DMS53 treated with DMSO at 0.1 percent for 48 hours (cell line): Measurements from ENCODE around the gene LASP1.

Source experiments
- DNase-seq: peaks from one replicate; lab custom pipeline; 2025; ENCODE audit not compliant: unreplicated experiment; lab: John Stamatoyannopoulos, UW

LASP1 gene

DNA sequence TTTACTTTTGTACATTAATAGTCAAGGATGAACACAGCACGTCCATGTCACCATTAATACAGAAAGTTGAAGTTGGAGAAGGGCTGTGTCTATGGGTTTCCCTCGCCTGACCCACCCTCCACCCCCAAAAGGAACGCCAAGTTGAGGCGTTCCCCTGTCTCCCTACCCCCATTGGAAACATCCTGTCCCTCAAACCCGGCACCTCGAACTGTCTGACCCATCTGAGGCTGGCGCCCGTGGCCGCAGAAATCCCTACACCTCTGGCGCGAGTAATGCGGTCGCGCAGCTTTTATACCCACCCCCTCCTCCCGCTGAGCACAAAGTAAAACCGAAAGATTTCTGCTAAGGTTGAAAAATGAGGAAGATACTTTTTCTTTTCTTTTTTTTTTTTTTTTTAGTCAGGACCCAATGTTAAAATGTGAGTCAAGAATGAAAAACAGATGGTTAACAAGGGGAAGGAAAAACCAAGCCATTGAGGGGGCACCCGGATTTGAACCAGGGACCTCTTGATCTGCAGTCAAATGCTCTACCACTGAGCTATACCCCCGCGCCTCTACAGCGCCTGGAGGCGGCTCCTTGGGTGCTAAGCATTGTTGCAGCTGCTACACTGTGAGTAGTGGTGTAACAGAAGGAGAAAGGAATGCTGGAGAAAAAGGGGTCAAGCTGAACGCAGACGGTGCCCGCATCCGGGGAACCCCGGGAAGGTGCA, 887 bp upstream of the LASP1 start:
- DNase-seq, result peak; percentile 60

DNA sequence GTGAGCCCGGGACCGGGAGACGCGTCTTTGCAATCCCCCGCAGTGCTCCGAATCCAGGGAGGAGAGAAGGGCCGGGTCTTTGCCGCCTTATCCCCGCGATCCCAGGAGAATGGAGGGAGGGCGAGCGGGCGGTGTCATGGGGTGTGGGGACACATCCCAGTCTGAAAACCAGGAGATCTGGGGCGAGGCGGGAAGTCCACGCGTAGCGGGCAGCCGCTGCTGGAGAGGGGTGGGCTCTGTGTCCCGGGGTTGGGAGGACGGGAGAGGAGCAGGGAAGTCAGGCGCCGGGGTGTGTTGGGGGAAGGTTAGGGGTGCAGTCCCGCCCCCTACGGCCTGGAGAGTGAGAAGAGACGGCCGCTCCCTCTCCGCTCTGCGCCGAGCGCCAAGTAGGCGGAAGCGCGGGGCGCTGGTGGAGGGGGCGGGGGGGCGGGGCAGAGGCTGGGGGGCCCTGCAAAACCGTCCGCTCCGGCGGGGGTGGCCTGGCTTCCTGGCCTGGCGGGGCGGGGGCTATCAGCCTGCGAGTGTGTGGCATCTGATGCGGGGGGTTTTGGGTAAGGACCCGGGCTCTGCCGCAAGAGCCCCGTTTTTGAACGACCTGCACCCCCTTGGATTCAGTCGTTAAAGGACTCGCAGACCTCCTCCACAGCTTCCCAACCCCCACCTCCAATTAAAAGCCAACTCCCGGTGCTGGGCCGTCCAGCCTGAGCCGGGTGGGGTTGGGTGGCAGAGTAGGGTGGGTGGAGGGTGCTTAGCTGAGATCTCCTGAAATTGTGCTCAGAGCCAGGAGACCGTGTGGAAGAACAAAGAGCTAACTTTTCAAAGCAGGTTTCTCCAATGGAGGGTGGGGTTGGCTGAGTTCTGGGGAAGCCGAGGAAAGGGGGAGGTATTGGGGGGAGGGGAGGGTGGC, 654 bp downstream of the LASP1 start:
- DNase-seq, result no peak

DNA sequence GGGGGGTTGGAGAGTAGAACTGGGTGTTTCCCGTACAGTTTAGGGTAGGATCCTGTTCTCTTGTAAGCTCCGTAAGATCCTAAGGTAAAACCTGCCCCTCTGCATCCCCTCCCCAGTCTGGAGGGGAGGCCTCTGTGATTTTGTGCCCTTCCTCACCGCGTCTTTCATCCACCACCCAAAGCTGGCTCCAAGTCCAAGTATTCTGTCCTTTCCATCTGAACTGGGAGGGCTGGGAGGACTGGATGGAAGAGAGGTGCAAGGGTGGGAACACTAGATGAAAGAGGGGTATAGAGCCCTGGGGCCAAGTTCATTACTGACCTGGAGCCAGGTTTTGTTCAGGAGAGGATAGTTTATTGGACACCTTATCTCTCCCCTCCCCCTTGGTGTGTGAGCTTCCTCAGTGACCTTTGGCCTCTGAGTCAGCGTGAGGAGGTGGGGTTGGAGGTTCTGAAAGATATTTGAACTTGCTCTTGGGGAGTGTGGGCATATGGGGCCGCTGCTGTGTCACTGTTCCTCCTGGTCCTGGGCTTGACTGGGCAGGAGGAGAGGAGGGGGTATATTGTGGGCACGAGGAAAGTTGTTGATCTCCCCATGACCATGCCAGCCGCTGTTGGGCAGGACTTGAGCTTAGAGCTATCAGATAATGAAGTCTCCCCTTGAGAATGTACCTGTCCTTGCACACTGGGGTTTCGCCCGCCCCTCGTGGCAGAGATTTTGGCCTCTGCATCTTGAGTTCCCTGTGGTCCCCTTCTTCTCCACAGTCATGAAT, 1.6 kb downstream of the LASP1 start:
- peak; percentile 68 for DNase-seq

DNA sequence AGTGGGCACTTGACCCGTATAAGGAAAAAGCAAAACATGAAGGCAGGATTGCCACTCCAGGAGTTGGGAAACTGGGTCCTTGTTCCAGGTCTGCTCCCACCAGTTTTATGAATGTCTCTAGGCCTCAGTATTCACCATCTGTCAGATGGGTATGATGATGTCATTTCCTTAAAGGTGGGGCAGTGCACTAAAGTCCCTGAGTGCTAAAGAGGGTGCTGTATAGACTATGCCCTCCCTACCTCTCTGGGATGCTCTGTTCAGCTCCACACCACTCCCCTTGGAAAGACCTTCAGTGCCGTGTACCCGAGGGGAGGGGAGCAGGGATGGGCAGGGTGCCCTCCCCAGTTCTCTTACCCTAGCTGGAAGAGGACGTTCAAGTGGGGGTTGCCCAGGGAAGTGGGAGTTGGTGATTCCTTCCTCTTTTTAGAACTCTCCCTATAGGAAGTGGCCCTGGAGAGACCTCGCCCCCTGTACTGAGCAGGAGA, 2.2 kb downstream of the LASP1 start:
- no peak for DNase-seq

DNA sequence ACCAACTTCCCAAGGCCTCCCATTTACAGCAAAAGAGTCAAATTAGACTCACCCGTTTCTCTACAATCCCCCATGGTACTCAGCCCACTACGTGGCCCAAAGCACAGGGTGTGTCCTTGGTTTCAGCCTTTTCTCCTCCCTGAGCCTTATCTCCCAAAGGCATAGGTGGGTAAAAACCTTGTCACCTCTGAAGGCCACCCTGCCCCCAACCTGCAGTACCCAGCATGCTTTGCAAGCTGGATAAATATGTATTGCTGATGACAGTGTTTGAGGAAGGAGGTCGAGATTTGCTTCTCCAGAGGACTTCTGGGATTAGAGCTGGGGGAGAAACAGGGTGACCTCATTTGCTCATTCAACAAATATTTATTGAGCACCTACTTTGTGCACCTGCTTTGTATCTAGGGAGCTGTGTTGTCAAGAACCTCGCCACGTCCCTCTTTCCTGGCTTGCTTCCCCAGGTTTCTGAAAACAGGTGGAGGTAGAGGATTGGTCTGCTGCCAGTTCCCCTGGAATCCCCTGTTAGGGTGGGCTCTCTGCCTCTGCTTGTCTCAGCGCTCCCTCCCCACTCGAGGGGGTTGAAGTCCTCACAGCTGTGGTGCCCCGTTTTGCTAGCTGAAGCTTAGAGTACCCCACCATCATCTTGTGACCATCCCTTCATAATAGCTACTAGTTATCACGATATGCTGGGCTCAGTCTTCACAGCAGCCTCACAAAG, 3.0 kb downstream of the LASP1 start:
- peak; percentile 32 for DNase-seq

DNA sequence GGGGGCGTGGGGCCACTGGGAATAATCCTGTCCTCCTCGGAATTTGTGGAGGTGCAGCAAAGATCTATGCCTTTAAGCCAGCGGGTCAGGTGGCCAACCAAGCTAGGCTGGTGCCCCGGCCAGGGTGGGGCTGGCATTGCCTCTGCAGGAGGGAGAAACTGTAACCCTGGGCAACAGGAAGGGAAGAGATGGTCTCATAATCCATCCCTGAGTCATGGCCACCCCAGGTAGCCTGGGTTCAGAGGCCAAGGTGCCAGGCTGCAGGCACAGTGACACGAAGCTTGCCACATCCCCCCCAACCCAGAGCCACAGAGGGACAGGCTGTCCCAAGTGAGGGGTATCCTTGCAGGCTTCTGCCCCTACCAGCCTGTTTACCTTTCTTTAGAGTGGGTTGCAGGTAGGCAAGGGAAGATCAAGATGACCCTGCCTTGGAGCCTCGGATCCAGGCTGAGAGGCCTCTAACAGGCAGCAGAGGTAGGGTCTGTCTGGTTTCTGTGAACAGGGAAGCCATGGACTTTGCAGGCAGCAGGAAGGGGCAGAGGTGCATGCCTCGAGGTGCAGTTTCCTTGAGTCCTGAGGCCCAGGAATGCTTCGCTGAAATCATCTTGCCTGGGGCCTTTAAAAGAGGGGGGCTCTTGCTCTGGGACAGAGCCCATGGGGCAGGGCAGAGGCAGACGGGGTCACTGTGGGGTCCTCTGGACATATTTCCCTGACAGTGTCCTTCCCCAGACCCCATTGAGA, 4.0 kb downstream of the LASP1 start:
- no peak for DNase-seq

DNA sequence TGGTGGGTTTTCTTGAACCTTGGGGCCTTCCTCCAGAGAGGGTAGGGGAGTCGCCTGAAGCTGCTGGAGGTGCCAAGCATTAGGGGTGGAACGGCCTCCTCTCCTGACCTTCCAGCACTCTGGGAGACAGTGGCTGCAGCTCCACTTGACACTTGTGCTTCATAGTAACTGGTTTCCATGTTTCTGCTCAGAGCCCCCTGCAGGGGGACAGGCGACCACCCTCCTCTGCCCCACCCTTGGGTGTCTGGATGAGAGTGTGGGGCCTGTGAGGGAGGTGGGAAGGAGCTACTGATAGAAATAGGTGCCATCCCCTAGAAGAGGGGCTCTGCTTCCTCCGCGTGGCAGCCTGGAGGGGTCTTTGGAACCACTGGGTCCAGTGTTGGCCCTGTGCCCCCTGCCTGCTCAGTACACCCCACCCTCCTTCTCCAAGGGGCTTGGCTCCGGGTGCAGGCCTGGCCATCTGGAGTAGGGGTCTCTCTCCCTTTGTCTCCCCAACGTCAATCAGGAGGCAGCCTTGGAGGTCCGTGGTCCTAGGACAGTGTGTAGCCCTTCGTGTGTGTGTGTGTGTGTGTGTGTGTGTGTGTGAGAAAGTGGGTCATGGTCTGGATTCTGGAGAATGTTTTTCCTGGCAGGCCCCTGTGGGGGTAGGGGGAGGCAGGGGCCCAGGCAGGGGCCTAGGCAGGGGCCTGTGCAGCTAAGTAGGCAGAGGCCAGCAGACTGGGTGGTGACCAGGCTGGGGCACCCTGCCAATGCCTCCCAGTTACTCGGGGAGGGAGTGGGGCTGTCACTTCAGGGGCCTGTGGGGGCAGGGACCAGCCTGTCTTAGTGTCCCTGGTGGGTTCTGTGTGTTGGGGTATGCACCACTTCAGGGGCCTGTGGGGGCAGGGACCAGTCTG, 4.9 kb downstream of the LASP1 start:
- DNase-seq, result no peak

DNA sequence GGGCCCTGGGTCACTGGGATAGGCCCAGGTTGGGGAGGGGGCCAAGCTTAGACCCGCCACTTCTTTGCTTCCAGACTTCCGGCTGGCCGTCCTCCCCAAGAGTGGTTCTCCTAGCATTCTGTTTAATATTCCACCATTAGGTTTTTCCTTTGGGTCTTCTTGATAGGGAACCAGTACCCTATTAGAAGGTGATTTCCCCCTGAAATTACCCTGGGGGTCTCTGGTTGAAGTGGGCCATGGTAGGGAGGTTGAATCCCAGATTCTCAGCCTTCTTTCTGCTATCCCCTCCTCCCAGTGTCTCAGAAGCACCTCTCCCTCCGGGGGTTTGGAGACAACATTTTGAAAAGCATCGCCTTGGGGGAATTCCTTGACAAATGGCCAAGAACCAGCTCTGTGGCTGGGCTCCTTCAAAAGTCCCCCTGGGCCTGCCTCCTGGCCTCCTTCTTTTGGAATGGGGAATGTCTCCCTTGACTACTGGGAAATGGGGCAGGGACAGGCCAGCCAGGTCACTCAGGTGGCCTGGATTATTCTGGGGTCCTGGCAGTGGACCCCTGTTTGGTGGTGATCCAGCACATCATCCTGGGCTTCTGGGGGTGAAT, 5.7 kb downstream of the LASP1 start:
- no peak for DNase-seq

DNA sequence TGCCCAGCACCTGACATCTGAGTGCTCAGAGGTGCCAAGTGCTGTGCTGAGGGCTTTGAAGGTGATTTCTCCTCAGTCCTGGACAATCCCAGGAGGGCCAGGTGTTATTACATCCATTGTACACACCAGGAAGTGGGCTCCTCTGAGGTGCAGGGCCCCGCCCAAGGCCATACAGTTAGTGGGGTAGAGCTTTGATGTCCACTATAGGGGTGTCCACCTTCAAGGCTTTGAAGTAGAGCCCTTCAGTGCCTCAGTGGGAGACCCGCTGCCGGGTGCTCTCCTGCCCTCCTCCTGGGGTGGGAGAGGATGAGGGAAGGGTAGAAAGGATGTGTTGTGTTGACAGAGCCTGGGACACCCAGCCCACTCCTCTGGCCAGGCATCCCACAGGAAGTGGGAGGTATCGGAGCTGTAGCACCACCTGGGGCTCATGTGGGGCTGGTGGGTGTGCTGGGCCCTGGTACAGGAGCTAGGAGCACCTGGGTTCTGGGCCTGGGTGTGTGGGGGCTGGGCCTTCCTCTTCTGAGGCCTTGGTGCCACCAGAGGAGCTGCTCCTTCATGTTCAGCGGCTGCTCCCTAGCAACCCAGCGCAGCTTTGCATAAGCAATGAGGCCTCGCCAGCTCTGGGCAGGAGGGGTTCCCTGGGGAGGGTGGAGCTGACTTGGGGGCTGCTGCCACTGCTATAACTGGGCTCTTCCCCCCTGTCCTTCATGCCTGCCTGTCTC, 7.4 kb downstream of the LASP1 start:
- DNase-seq, result no peak

DNA sequence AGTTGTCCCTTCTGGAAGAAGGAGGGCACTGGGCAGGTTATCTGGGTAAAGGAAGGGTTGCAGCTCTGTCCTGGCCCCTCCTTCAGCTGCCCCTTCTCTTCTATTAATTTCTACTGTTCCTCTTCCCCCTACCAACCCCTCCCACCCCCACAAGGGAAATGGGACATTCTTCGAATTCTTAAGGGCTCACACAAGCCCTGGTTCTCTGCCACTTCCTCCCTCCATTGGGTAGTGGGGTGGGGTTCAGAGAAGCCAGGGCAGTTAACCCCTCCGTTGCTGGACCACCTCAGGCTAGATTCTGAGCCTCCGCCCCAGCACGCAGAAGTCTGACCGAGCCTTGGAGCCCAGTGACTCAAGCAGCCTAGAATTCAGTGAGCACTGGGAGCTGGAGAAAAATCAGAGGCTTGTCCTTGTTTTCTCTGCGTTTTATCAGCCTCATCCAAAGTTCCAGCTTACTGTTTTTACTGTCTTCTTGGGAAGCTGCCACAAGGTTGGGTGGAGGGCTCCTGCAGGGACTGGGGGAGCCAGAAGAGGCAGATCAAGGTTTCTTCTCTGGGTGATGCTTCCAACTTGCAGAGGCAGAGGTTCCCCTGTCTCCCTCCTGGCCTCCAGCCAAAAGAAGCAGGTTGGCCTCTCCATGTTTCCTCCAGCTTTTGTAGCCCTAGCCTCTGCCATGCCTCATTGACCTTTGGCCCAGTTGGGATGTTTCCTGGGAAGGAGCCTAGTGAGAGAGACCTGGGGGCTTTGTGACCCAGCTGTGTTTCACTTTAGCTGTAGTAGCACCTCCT, 10.2 kb downstream of the LASP1 start:
- DNase-seq, result no peak

DNA sequence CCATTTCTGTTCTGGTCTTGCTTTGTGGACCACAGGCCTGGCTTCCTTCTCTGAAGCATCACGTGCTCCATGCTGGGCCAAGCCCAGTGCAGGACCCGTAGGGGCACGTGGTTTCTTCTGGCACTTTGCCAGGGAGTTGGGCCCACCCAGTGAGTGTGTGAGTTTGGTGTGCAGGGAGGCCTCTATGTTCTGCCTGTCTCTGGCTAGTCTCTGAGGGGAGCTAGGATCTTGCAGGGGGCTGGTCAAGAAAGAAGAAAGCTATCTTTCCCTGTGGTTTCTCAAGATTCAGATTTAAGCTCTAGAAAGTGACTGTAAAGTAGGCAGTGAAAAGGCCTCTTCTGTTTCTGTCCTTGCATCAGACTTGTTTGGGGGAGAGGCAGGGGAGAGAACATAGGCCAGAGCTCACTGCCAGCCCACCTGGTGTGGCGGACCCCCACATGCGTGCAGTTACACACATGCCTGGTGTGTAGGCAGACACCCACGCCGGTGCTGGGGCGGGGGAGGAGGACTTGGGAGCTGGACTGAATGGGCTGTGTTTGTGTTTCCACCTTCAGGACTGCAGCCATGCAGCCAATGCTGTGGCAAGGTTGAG, 11.8 kb downstream of the LASP1 start:
- DNase-seq, result no peak

DNA sequence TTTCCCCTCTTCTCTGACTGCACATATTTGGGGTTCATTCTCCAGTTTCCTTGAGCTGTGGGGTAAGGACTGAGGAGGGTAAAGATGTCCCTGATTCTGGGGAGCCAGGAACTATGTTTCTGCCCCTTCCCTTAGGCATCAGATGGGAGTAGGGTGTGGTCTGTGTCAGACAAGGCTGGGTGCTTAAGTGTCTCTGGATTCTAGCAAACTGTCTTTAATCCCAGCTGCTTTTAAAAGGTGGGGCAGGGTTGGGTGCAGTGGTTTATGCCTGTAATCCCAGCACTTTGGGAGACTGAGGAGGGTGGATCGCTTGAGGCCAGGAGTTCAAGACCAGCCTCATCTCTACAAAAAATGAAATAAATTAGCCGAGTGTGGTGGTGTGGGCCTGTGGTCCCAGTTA, 13.0 kb downstream of the LASP1 start:
- DNase-seq, result no peak

DNA sequence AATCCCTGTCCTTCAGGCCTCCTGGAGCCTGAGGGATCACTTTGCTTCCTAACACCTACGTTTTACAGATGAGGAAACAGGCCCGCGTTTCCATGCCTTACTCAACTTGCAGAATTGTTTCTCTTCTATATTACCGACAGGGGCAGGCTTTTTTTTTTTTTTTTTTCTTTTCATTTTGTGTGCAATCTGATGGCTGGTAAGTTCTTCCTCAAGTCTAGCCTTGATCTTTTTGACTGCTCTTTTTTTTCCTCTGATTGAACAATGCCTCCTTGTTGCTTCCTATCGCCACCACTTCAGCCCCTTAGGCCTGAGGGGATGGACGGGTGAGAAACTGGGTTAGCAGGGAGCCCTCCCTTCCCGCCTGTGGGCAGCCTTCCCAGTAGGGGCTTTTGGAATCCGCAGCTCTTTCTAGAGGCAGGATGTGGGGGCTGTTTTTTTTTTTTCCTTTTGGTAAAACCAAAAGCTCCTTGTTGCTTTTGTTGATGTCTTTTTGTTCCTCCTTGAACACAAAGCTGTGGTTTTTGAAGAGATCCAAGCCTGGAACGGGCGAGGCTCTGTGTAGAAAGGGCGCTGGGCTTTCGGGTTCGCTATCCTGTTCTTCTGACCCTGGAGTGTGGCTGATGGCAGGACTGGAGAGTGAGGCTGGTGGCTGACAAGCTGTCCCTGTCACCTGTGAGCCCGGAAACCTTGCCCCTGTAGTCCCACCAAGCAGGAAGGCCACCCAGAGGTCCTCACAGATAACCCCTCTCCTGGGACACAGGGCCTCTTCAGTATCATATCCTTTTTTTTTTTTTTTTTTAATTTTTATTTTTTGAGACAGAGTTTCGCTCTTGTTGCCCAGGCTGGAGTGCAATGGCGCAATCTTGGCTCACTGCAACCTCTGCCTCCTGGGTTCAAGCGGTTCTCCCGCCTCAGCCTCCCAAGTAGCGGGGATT, 14.0 kb downstream of the LASP1 start:
- DNase-seq, result no peak

DNA sequence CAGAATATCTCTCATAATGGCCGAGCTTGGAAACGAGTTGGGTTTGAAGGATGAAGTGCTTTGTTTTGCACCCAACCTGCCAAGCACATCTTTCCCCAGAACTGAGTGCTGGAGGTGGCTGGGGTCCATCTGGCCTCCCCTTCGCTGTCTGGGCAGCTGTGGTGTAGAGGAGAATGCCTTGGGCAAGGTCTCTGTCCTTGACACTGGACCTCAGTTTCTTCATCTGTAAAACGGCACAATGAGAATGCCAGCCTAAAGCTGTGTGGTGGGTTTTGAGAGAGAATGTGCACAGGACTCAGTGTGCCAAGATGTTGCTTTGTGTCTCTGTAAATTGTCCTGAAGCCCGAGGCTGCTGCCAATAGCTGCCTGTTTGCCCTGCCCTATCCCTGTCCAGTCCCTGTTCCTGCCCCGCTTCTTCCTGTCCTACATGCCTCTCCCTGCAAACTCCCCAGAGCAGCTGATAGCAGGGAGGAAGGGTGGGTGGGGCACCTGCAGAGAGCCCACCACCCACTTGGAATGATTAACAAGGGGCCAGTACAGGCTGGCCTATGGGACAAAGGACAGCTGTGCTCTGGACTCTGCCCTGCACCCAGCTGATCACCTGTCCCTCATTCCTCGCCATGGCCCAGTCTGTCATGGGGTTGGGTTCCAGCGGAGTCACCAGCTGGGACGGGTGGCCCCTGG, 15.3 kb downstream of the LASP1 start:
- DNase-seq, result no peak
